ENCODE data around the gene CTU2. TPM values are rescaled to one million over a fixed set of nuclear protein-coding genes. Genes with fewer than 3 reads are reported as not detected.
"Not testable (repeated sequence)": the region's sequence is repeated elsewhere in the genome, so short reads cannot be mapped to it uniquely, and the experiment has no call there.

CTU2 gene
- total RNA-seq, 2 donors from 2014 or later: 7.8 to 23.1 TPM

DNA sequence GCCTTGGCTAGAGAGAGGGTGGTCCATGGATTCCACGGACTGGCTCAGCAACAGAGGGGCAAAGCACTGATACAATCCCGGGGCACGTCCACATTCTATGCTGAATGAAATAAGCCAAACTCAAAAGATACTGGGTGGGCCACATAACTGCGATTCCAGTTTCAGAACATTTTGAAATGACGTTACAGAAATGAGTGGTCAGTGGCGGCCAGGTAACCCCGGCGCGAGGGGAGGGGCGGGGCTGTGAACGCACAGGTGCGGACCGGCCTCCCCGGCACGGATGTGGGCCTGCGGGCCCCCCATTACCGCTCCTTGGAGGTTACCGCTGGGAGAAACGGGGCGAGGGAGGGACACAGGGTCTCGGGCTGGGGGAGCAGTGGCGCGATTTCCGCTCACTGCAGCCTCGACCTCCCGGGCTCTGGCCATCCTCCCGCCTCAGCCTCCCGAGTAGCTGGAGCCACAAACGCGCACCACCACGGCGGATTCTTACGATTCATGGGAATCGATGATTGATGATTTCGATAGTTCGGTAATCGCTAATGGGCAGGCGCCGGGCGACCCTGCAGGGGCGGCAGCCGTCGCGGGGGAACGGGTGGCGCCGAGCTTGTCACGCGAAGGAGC, 44.0 kb upstream of the CTU2 start:
- intact Hi-C loops (cut with DNase I): no loop called here

DNA sequence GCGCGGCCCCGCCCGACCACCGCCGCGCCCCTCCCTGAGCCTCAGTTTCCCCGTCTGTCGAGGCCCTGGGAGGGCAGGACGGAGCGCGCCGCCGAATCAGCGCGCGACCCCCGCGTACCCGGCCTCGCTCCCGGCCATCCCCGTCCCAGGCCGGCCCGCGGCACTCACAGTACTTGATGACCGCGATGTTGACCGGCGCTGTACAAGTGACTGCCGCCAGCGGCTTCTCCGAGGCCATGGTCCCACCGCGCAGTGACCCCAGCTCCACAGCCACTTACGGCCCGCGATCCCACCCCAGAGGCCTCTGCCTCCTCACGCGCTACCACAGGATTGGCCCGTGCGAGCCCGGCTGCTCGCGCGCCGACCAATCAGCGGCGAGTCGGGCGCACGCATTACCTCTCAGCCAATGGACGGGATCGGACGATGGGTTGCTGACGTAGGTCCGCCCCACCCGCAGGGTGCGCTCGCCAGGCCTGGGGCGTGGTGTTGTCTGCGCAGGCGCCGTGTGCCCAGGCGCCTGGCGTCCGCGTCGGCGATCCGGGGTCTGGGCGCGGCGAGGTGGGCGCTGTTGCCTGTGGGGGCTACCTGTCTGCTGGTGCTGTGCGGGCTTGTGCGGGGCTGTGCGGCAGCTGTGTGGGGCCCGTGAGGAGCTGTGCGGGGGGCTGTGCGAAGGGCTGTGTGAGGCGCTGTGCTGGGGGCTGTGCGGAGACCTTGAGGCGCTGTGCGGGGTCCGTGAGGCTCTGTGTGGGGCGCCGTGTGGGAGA, 43.3 kb upstream of the CTU2 start, which contains the start of gene MVD:
Gene MVD, minus strand, starts transcription at position 249 of the 764 bp plus-strand sequence. Its CDS starts 11 bp downstream, at position 238.
- Histone ChIP-seq H3K36me3 (no peaks in the 10 kb centered on the region), H3K27ac (peak within 1 kb of the TSS; percentile 79), H3K9ac (ENCODE audit: low read depth in 2 of 2, low read length in 2 of 2) (peak within 1 kb of the TSS; percentile 84 to 98), H3K9me3 (no peaks in the 10 kb centered on the region), H3K4me3 (peak within 1 kb of the TSS; percentile 87), H3K4me1 (peaks cover 4% of the 10 kb centered on the region), H3K27me3 (no peaks in the 10 kb centered on the region)
- DNase-seq: peak; percentile 97
- TF ChIP-seq, protein P1, sequence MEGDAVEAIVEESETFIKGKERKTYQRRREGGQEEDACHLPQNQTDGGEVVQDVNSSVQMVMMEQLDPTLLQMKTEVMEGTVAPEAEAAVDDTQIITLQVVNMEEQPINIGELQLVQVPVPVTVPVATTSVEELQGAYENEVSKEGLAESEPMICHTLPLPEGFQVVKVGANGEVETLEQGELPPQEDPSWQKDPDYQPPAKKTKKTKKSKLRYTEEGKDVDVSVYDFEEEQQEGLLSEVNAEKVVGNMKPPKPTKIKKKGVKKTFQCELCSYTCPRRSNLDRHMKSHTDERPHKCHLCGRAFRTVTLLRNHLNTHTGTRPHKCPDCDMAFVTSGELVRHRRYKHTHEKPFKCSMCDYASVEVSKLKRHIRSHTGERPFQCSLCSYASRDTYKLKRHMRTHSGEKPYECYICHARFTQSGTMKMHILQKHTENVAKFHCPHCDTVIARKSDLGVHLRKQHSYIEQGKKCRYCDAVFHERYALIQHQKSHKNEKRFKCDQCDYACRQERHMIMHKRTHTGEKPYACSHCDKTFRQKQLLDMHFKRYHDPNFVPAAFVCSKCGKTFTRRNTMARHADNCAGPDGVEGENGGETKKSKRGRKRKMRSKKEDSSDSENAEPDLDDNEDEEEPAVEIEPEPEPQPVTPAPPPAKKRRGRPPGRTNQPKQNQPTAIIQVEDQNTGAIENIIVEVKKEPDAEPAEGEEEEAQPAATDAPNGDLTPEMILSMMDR (IDR thresholded peaks at IDR 0.05): no peak
- intact Hi-C loops (cut with DNase I): no loop called here

More for the DNA sequence above, 44.0 kb upstream of the CTU2 start:
- Histone ChIP-seq H3K27ac (peak overlapping the region; percentile 79), H3K9ac (ENCODE audit: low read depth in 2 of 2, low read length in 2 of 2) (peak overlapping the region; percentile 84 to 98), H3K9me3 (no peaks in the 10 kb centered on the region), H3K27me3 (no peaks in the 10 kb centered on the region), H3K36me3 (no peaks in the 10 kb centered on the region), H3K4me1 (peaks cover 4% of the 10 kb centered on the region), H3K4me3 (peak overlapping the region; percentile 87)
- TF ChIP-seq, protein P1 (IDR thresholded peaks at IDR 0.05): no peak
- peak; percentile 50 for DNase-seq

DNA sequence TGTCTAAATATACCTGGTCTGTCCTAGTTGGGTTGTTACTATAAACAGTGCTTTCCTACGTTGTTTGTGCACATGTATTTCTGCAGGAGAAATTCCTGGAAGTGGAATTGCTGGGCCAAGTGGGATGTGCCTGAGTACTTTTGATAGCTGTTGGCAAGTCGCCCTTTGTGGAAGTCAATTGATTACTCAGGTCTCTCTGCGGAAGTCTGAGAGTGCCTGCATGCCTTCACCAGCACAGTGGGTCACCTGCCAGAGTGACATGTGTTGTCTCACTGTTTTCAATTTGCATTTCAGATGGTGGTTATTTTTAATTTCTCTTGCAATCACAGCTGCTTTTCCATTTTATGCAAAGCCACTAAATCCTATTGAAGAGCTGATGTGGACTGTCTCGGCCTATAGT, 41.2 kb upstream of the CTU2 start:
- no peaks in the 10 kb centered on the region for H3K27me3 ChIP-seq
- intact Hi-C loops (cut with DNase I): no loop called here
- H3K36me3 ChIP-seq: no peaks in the 10 kb centered on the region
- H3K9ac ChIP-seq (ENCODE audit: low read depth in 2 of 2, low read length in 2 of 2): no peak overlapping the region
- H3K4me3 ChIP-seq: no peak overlapping the region
- H3K27ac ChIP-seq: no peak overlapping the region
- DNase-seq: no peak
- H3K9me3 ChIP-seq: no peaks in the 10 kb centered on the region
- TF ChIP-seq, protein P1 (IDR thresholded peaks at IDR 0.05): no peak
- H3K4me1 ChIP-seq: peaks cover 4% of the 10 kb centered on the region

DNA sequence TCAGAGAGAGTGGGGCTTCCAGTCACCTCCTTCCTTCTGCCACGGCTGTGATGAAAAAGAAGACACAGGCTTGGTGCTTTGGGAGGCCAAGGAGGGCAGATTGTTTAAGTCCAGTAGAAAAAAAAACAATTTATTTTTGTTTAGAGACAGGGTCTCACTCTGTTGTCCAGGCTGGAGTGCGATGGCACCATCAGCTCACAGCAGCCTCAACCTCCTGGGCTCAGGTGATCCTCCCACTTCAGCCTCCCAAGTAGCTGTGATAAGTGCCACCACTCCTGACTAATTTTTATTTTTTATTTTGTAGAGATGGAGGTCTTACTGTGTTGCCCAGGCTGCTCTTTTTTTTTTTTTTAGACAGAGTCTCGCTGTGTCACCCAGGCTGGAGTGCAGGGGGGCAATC, 40.7 kb upstream of the CTU2 start:
- TF ChIP-seq, protein P1 (IDR thresholded peaks at IDR 0.05): no peak
- Histone ChIP-seq H3K27me3 (no peaks in the 10 kb centered on the region), H3K9ac (ENCODE audit: low read depth in 2 of 2, low read length in 2 of 2) (no peak overlapping the region), H3K9me3 (no peaks in the 10 kb centered on the region), H3K4me3 (no peak overlapping the region), H3K36me3 (no peaks in the 10 kb centered on the region), H3K4me1 (peaks cover 4% of the 10 kb centered on the region), H3K27ac (no peak overlapping the region)
- intact Hi-C loops (cut with DNase I): no loop called here
- no peak for DNase-seq

DNA sequence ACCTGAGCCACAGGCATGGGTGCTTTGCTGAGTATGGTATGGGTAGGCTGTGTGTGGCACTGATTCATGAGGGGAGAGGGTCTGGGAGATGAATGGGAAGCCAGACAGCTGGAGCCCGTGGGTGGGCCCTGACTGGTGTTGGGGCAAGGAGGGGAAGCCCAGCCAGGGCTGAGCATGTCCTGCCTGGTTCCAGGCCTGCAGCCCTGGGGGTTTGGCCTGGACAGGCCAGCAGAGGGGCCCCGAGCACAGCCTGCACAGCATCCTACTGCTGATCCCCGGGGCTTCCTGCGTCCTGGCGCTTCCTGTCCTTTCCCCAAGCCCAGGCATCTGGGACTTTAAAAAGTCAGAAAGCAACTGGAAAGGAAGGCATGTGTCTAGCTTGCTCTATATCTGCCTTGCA, 38.8 kb upstream of the CTU2 start:
- intact Hi-C loops (cut with DNase I): no loop called here
- no peak for DNase-seq
- TF ChIP-seq, protein P1 (IDR thresholded peaks at IDR 0.05): no peak
- H3K36me3 ChIP-seq: no peaks in the 10 kb centered on the region
- H3K27me3 ChIP-seq: no peaks in the 10 kb centered on the region
- H3K27ac ChIP-seq: no peak overlapping the region
- no peak overlapping the region for H3K4me3 ChIP-seq
- H3K4me1 ChIP-seq: no peaks in the 10 kb centered on the region
- H3K9me3 ChIP-seq: no peaks in the 10 kb centered on the region
- no peak overlapping the region for H3K9ac ChIP-seq (ENCODE audit: low read depth in 2 of 2, low read length in 2 of 2)

DNA sequence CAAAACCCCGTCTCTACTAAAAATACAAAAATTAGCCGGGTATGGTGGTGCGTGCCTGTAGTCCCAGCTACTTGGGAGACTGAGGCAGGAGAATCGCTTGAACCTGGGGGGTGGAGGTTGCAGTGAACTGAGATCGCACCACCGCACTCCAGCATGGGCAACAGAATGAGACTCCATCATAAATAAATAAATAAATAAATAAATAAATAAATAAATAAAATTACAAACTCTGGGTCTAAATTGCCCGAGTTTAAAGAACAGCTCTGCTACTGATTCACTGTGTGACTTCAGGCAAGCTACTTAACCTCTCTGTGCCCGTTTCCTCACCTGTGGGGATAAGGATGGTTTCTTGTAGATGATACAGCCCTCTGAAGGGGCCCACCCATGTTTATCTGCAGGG, 36.8 kb upstream of the CTU2 start:
- DNase-seq; intact Hi-C loops (cut with DNase I); H3K4me3 ChIP-seq; H3K9ac ChIP-seq (ENCODE audit: low read depth in 2 of 2, low read length in 2 of 2); H3K27me3 ChIP-seq; H3K36me3 ChIP-seq; H3K27ac ChIP-seq; H3K4me1 ChIP-seq; H3K9me3 ChIP-seq: not testable (repeated sequence)
